ENCODE results near the gene ANAPC2. TPM values are rescaled to one million over a fixed set of nuclear protein-coding genes. Genes with fewer than 3 reads are reported as not detected.

The ANAPC2 gene
- total RNA-seq, 1 experiment from 2014 or later: 95.4 TPM

GRCh38 chr9:137160054-137160425 lies 28.3 kb downstream of the ANAPC2 start:
- BruUV-seq (replicated peaks): no TSS peak
- intact Hi-C loops (cut with micrococcal nuclease; ENCODE audit: unreplicated experiment): no loop called here
- H3K27me3 ChIP-seq (ENCODE audit: insufficient read depth, low read depth): no peaks in the 10 kb centered on the region

GRCh38 chr9:137159105-137160053 lies 29.0 kb downstream of the ANAPC2 start:
- no TSS peak for BruUV-seq (replicated peaks)
- H3K27ac ChIP-seq: no peak overlapping the region
- DNase-seq: no peak
- no peaks in the 10 kb centered on the region for H3K9me2 ChIP-seq (ENCODE audit: insufficient read depth)
- no peak overlapping the region for H2AFZ ChIP-seq
- H3K79me2 ChIP-seq (ENCODE audit: low read depth): no peaks in the 10 kb centered on the region
- no peaks in the 10 kb centered on the region for H3K9me3 ChIP-seq (ENCODE audit: insufficient read depth, low read depth)
- peaks cover 8% of the 10 kb centered on the region; the same call in 1 of the 2 replicates for H3F3A ChIP-seq (ENCODE audit: insufficient read depth, low read depth)
- no peak overlapping the region for H3K4me2 ChIP-seq
- no peaks in the 10 kb centered on the region for H3K4me1 ChIP-seq (replicated peaks; ENCODE audit: insufficient read depth)
- intact Hi-C loops (cut with micrococcal nuclease; ENCODE audit: unreplicated experiment): no loop called here
- H3K4me3 ChIP-seq: no peak overlapping the region
- H3K27me3 ChIP-seq (ENCODE audit: insufficient read depth, low read depth): no peaks in the 10 kb centered on the region
- CTCF ChIA-PET: no interaction called here
- no peaks in the 10 kb centered on the region for H3K36me3 ChIP-seq (ENCODE audit: low read depth)
- H4K20me1 ChIP-seq (ENCODE audit: insufficient read depth): no peaks in the 10 kb centered on the region
- POLR2A ChIA-PET (ENCODE audit: unreplicated experiment): no interaction called here
- TF ChIP-seq CTCF (conservative IDR thresholded peaks at IDR 0.05) (no peak), EZH2 (IDR thresholded peaks at IDR 0.05; ENCODE audit: low read depth) (no peak)

More at GRCh38 chr9:137160054-137160425, 28.3 kb downstream of the ANAPC2 start:
- H4K20me1 ChIP-seq (ENCODE audit: insufficient read depth): no peaks in the 10 kb centered on the region
- H3K4me1 ChIP-seq (replicated peaks; ENCODE audit: insufficient read depth): no peaks in the 10 kb centered on the region
- H3K27ac ChIP-seq: no peak overlapping the region
- no peak for DNase-seq
- ChIA-PET CTCF (no interaction called here), POLR2A (ENCODE audit: unreplicated experiment) (no interaction called here)
- no peak overlapping the region for H3K4me3 ChIP-seq
- no peaks in the 10 kb centered on the region for H3K79me2 ChIP-seq (ENCODE audit: low read depth)
- H3K9me2 ChIP-seq (ENCODE audit: insufficient read depth): no peaks in the 10 kb centered on the region
- H2AFZ ChIP-seq: no peak overlapping the region
- H3K9me3 ChIP-seq (ENCODE audit: insufficient read depth, low read depth): no peaks in the 10 kb centered on the region
- peaks cover 2% of the 10 kb centered on the region; the same call in 1 of the 2 replicates for H3F3A ChIP-seq (ENCODE audit: insufficient read depth, low read depth)
- H3K4me2 ChIP-seq: no peak overlapping the region
- TF ChIP-seq CTCF (conservative IDR thresholded peaks at IDR 0.05): no peak
- H3K36me3 ChIP-seq (ENCODE audit: low read depth): no peaks in the 10 kb centered on the region

GRCh38 chr9:137158625-137159024 lies 29.7 kb downstream of the ANAPC2 start:
- Histone ChIP-seq H2AFZ (no peak overlapping the region), H3K27me3 (ENCODE audit: insufficient read depth, low read depth) (no peaks in the 10 kb centered on the region)
- TF ChIP-seq CTCF (conservative IDR thresholded peaks at IDR 0.05) (no peak), EZH2 (IDR thresholded peaks at IDR 0.05; ENCODE audit: low read depth) (no peak)

More at GRCh38 chr9:137158625-137159024, 29.7 kb downstream of the ANAPC2 start:
- Histone ChIP-seq H3K9me3 (ENCODE audit: insufficient read depth, low read depth) (no peaks in the 10 kb centered on the region), H3K79me2 (ENCODE audit: low read depth) (no peaks in the 10 kb centered on the region), H3F3A (ENCODE audit: insufficient read depth, low read depth) (peaks cover 8% of the 10 kb centered on the region; the same call in 1 of the 2 replicates), H3K36me3 (ENCODE audit: low read depth) (no peaks in the 10 kb centered on the region), H3K4me2 (no peak overlapping the region), H3K9me2 (ENCODE audit: insufficient read depth) (no peaks in the 10 kb centered on the region), H3K4me1 (replicated peaks; ENCODE audit: insufficient read depth) (no peaks in the 10 kb centered on the region), H3K27ac (no peak overlapping the region), H4K20me1 (ENCODE audit: insufficient read depth) (no peaks in the 10 kb centered on the region), H3K4me3 (no peak overlapping the region)
- DNase-seq: no peak
- intact Hi-C loops (cut with micrococcal nuclease; ENCODE audit: unreplicated experiment): no loop called here
- BruUV-seq (replicated peaks): no TSS peak
- ChIA-PET POLR2A (ENCODE audit: unreplicated experiment) (no interaction called here), CTCF (no interaction called here)

All from PC-9 (cell line).